Activated CD4-positive, alpha-beta memory T cell treated with anti-CD3 and anti-CD28 coated beads, Interleukin-2, amount 10 ng/mL, durations not matched to agents 7 days and 5 days (primary cell): Measurements from ENCODE around the gene ACADM. TPM values are rescaled to one million over a fixed set of nuclear protein-coding genes. Genes with fewer than 3 reads are reported as not detected.
"Not testable (repeated sequence)": the region's sequence is repeated elsewhere in the genome, so short reads cannot be mapped to it uniquely, and the experiment has no call there.

ENCODE experiments used
- CTCF ChIA-PET: fragments of 350-600 bp; sonication (Branson Sonifier 250); formaldehyde crosslinking; loops from one replicate; lab custom pipeline; 2021; ENCODE audit warnings: antibody characterized with exemption, inconsistent platforms; lab: Charles Lee
- POLR2A ChIA-PET: fragments of 350-600 bp; sonication (Branson Sonifier 250); formaldehyde crosslinking; loops from one replicate; lab custom pipeline; 2021; ENCODE audit warnings: antibody characterized with exemption; lab: Charles Lee
- DNase-seq: peaks from one replicate; pipeline ENCODE4 v3.0.0-alpha.2; 2020
- H3K27ac Mint-ChIP-seq: one replicate; pipeline ENCODE4 v1.8.0; 2021; ENCODE audit warnings: mild to moderate bottlenecking, mixed read lengths
- H3K27me3 Mint-ChIP-seq: one replicate; pipeline ENCODE4 v1.8.0; 2021; ENCODE audit warnings: mixed read lengths
- H3K36me3 Mint-ChIP-seq: one replicate; pipeline ENCODE4 v1.8.0; 2021; ENCODE audit warnings: low read depth, mixed read lengths
- H3K4me1 Mint-ChIP-seq: one replicate; pipeline ENCODE4 v1.8.0; 2021; ENCODE audit warnings: mixed read lengths
- H3K4me3 Mint-ChIP-seq: one replicate; pipeline ENCODE4 v1.8.0; 2021; ENCODE audit warnings: mild to moderate bottlenecking, mixed read lengths
- H3K9me3 Mint-ChIP-seq: one replicate; pipeline ENCODE4 v1.8.0; 2021; ENCODE audit warnings: mixed read lengths
- total RNA-seq, 2 experiments: library from RNA; stranded (reverse); gene quantifications; one replicate each; pipeline ENCODE4 v1.2.3, GENCODE V29; 2021

Gene ACADM
- total RNA-seq, 2 experiments from 2014 or later, result 43.4 to 46.4 TPM

DNA sequence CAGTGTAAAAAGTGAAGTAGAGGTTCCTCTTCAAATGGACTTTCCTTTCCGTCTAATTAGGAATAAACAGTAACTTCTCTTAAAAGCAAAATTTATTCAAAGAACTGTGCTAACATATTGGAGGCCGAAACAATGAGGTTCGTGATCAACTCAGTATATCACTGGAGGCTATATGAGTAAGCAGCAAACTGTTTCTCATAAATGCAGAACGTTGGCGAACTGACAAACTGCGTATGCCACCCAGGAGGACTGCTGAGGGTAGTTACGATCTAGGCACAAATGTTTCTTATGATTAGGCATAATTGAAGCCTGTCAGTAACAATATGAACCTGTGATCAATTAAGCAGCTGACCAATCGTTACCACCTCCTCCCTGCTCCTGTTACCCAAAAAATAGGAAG is 2.3 kb upstream of the ACADM start:
- POLR2A ChIA-PET, H3K9me3 Mint-ChIP-seq, H3K27me3 Mint-ChIP-seq, DNase-seq, H3K27ac Mint-ChIP-seq, H3K36me3 Mint-ChIP-seq, H3K4me3 Mint-ChIP-seq: not testable (repeated sequence)
- peaks cover 29% of the 10 kb centered on the region for H3K4me1 Mint-ChIP-seq
- CTCF ChIA-PET, result interaction anchor here (0.8 kb wide), 1 partner anchor 18 kb away, joined by 3 read pairs; no protein-coding TSS in a partner anchor

DNA sequence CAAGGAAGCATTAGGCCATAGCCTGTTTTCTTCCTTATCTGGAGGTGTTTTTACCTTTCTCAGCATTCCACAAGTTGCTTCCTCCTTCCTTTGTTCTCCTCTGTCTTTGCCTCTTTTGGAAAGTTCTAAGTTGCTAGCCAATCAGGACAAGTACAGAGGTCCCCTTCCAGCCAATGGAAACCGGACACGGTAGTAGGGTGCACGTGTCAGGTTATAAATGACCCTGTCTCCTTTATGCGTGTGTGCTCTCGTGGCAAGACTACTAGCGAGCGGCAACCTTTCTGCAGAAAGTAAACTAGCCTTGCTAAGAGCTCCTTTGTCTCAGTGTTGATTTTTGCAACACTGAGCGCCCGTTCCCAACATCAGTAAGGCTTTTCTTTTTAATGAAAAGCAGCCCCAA is 1.5 kb upstream of the ACADM start:
- peaks cover 8% of the 10 kb centered on the region for H3K36me3 Mint-ChIP-seq
- ChIA-PET POLR2A (interaction anchor here (0.9 to 1.7 kb wide), 4 partner anchors 12 to 73 kb away, joined by 3 to 16 read pairs (median 4); partner anchors contain the start of gene RABGGTB), CTCF (interaction anchor here (0.8 kb wide), 1 partner anchor 19 kb away, joined by 3 read pairs; no protein-coding TSS in a partner anchor)
- H3K27me3 Mint-ChIP-seq, result peaks cover 2% of the 10 kb centered on the region
- H3K27ac Mint-ChIP-seq, result no peak overlapping the region
- peak overlapping the region; percentile 100 for H3K4me3 Mint-ChIP-seq
- no peak for DNase-seq
- H3K4me1 Mint-ChIP-seq, result peaks cover 35% of the 10 kb centered on the region
- no peaks in the 10 kb centered on the region for H3K9me3 Mint-ChIP-seq

DNA sequence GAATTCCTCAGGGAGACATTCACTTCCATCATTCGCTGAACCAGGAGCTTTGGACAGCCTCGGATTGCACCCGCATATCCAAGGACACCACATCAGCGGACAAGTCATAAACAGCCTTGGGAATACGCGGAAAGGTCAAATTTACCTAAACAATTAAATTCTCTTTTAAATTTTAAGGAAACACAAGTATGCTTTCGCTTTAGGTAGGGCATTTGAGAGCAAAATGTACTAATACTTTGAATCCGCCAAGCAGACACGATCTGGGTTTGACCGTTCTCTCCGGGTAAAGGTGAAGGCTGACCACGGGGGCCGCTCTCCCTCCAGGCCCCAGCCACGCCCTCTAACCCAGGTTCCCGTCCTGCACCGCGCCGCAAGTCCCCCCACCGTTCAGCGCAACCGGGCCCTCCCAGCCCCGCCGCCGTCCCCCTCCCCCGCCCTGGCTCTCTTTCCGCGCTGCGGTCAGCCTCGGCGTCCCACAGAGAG is 479 bp upstream of the ACADM start:
- Mint-ChIP-seq H3K9me3 (no peaks in the 10 kb centered on the region), H3K4me1 (peaks cover 35% of the 10 kb centered on the region), H3K27ac (peak overlapping the region; percentile 94), H3K27me3 (peaks cover 2% of the 10 kb centered on the region), H3K4me3 (peak overlapping the region; percentile 100), H3K36me3 (peaks cover 8% of the 10 kb centered on the region)
- DNase-seq, result peak; percentile 78
- ChIA-PET CTCF (no interaction called here), POLR2A (interaction anchor here (0.9 to 2.2 kb wide), 7 partner anchors 9 to 72 kb away, joined by 3 to 16 read pairs (median 5); partner anchors contain the start of gene RABGGTB)

DNA sequence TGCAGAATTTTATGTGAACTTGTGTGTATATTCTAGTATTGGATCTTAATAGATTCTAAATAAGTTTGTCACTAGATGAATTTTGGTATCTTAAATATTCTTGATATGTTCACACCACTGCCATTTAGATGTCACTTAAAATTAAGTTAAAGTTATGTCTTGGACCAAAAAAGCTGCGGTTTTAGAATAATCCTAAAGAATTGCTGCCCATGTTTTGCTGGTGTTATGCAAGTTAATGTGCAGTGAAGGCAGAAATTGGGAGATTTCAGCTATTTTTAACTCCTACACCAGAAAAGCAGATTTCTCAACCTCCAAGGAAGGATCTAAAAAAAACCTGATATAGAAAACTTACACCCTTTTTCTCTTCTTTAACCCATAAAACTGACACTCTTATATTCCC is 757 bp downstream of the ACADM start:
- CTCF ChIA-PET, result interaction anchor here (1.3 kb wide), 1 partner anchor 21 kb away, joined by 3 read pairs; no protein-coding TSS in a partner anchor
- peak overlapping the region; percentile 94 for H3K27ac Mint-ChIP-seq

DNA sequence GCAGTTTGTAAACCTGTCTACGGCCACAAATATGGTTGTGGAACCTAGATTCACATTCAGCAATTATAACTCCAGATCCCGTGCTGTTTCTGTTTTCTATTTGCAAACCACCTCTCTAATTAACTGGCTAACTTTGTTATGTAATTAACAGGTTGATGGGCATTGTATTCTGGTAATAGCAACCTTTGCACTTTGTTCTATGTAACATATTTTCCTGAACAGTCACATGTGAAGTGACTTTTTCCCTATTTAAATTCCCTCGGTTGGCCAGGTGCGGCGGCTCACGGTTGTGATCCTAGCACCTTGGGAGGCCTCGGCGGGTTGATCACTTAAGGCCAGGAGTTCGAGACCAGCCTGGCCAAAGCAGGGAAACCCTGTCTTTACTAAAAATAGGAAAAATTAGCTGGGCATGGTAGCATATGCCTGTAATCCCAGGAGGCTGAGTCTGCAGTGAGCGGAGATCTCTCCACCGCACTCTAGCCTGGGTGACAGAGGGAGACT is 1.4 kb downstream of the ACADM start:
- POLR2A ChIA-PET, result interaction anchor here (1.0 to 2.2 kb wide), 3 partner anchors 60 to 71 kb away, joined by 3 to 11 read pairs (median 4); partner anchors contain the start of genes MSH4 and RABGGTB
- CTCF ChIA-PET, result interaction anchor here (1.3 kb wide), 1 partner anchor 20 kb away, joined by 3 read pairs; no protein-coding TSS in a partner anchor
- H3K4me1 Mint-ChIP-seq, result peaks cover 35% of the 10 kb centered on the region
- H3K27ac Mint-ChIP-seq, result no peak overlapping the region
- H3K9me3 Mint-ChIP-seq, result no peaks in the 10 kb centered on the region
- H3K36me3 Mint-ChIP-seq, result peaks cover 15% of the 10 kb centered on the region
- no peak for DNase-seq
- peak overlapping the region; percentile 100 for H3K4me3 Mint-ChIP-seq
- no peaks in the 10 kb centered on the region for H3K27me3 Mint-ChIP-seq

More for the DNA sequence above, 757 bp downstream of the ACADM start:
- Mint-ChIP-seq H3K4me1 (peaks cover 35% of the 10 kb centered on the region), H3K9me3 (no peaks in the 10 kb centered on the region), H3K4me3 (peak overlapping the region; percentile 100), H3K27me3 (peaks cover 2% of the 10 kb centered on the region), H3K36me3 (peaks cover 11% of the 10 kb centered on the region)
- POLR2A ChIA-PET, result interaction anchor here (1.0 to 2.2 kb wide), 4 partner anchors 61 to 72 kb away, joined by 3 to 11 read pairs (median 4); partner anchors contain the start of genes MSH4 and RABGGTB
- no peak for DNase-seq

DNA sequence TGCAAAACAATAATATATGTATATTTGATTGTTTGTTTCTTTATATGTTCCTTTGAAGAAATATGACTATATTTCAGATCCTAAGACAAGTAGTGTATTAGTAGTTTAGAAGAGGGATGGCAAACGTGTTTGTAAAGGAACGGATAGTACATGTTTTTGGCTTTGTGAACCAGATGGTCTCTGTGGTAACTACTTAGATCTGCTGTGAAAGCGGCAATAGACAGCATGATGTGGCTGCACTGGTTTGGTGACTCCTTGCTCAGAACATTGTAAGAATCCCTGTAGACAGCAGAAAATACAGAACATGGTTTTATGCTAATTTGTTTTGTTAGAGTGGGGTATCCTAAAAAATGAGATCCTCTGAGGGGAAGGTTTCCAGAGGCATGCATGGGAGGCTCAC is 3.1 kb downstream of the ACADM start:
- ChIA-PET POLR2A (no interaction called here), CTCF (no interaction called here)
- H3K27ac Mint-ChIP-seq, result no peak overlapping the region

DNA sequence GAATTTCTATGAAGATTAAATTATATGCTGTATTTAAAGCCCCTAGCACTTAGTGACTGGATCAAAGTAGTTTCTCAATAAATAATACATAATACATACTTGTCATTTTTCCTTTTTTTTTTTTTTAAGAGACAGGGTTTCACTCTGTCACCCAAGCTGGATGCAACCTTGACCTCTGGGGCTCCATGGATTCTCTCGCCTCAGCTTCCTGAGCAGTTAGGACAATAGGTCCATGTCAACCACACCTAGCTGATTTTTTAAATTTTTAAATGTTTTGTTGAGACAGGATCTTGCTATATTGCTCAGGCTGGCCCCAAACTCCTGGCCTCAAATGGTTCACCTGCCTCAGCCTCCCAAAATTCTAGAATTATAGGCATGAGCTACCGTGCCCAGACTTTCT is 5.9 kb downstream of the ACADM start:
- ChIA-PET CTCF (no interaction called here), POLR2A (interaction anchor here (1.3 kb wide), 1 partner anchor 55 kb away, joined by 5 read pairs; the partner anchor contains the start of gene RABGGTB)

More for the DNA sequence above, 3.1 kb downstream of the ACADM start:
- no peaks in the 10 kb centered on the region for H3K27me3 Mint-ChIP-seq
- H3K4me1 Mint-ChIP-seq, result peaks cover 37% of the 10 kb centered on the region
- no peak overlapping the region for H3K4me3 Mint-ChIP-seq
- peaks cover 27% of the 10 kb centered on the region for H3K36me3 Mint-ChIP-seq
- no peaks in the 10 kb centered on the region for H3K9me3 Mint-ChIP-seq
- DNase-seq, result no peak

DNA sequence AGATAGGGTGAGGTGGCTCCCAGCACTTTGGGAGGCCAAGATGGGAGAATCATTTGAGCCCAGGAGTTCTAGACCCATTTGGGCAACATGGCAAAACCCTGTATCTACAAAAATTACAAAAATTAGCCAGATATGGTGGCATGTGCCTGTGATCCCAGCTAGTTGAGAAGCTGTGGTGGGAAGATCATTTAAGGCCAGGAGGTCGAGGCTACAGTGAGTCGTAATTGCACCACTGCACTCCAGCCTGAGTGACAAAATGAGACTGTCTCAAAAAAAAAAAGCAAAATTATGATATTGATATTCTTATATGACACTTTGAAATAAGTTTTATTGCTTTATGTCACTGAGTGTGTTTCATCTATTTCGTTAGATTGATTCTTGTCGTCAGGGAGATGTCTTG is 7.4 kb downstream of the ACADM start:
- POLR2A ChIA-PET, result no interaction called here
- Mint-ChIP-seq H3K27me3 (no peaks in the 10 kb centered on the region), H3K27ac (no peak overlapping the region), H3K4me3 (no peak overlapping the region), H3K4me1 (peaks cover 10% of the 10 kb centered on the region), H3K36me3 (peaks cover 40% of the 10 kb centered on the region), H3K9me3 (no peaks in the 10 kb centered on the region)
- DNase-seq, result no peak
- CTCF ChIA-PET, result interaction anchor here (0.8 kb wide), 1 partner anchor 11 kb away, joined by 3 read pairs; no protein-coding TSS in a partner anchor

More for the DNA sequence above, 5.9 kb downstream of the ACADM start:
- Mint-ChIP-seq H3K4me1 (peaks cover 25% of the 10 kb centered on the region), H3K4me3 (no peak overlapping the region), H3K27ac (no peak overlapping the region), H3K36me3 (peaks cover 37% of the 10 kb centered on the region), H3K27me3 (no peaks in the 10 kb centered on the region), H3K9me3 (no peaks in the 10 kb centered on the region)
- DNase-seq, result no peak

DNA sequence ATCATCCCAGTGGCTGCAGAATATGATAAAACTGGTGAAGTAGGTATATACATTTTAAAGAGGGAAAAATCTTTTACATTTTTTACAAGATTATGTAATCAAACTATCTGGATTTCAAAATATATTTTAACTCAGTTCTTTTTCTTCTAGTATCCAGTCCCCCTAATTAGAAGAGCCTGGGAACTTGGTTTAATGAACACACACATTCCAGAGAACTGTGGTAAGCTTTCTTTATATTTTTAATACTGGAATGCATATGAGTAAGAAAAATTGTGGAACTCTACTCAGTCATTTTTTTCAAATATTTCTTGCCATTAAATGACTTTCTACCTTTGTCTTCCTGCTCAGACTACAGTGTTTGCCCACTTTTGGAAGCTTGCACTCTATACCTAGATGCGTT is 8.2 kb downstream of the ACADM start:
- POLR2A ChIA-PET, result interaction anchor here (0.9 kb wide), 1 partner anchor 9 kb away, joined by 3 read pairs; the partner anchor contains the start of gene ACADM
- DNase-seq, result no peak

DNA sequence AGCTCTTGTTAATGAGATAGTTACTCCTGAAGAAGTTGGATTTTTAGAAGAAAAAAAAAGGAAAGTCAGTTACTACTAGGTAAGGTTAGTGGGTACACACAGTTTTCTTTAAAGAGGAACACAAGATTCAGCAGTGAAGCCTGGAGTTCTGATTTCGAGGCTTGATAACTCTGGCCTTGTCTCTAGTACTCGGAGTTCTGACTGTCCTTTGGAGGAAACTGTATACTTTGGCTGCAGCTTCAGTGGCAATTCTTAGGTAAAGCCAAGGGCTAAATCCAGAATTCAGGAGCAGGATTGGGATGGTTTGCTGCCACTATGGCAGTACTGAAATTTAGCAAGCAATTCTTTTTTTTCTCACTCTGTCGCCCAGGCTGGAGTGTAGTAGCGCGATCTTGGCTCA is 9.2 kb downstream of the ACADM start:
- Mint-ChIP-seq H3K9me3 (no peaks in the 10 kb centered on the region), H3K27ac (no peak overlapping the region), H3K4me3 (no peak overlapping the region), H3K36me3 (peaks cover 41% of the 10 kb centered on the region), H3K27me3 (no peaks in the 10 kb centered on the region), H3K4me1 (peaks cover 2% of the 10 kb centered on the region)
- ChIA-PET POLR2A (interaction anchor here (0.7 to 0.9 kb wide), 2 partner anchors 10 to 73 kb away, joined by 3 read pairs; partner anchors contain the start of gene ACADM), CTCF (no interaction called here)
- DNase-seq, result no peak

More for the DNA sequence above, 8.2 kb downstream of the ACADM start:
- H3K27me3 Mint-ChIP-seq, result no peaks in the 10 kb centered on the region
- no peak overlapping the region for H3K27ac Mint-ChIP-seq
- no peaks in the 10 kb centered on the region for H3K9me3 Mint-ChIP-seq
- peaks cover 3% of the 10 kb centered on the region for H3K4me1 Mint-ChIP-seq
- CTCF ChIA-PET, result interaction anchor here (0.8 kb wide), 1 partner anchor 12 kb away, joined by 3 read pairs; no protein-coding TSS in a partner anchor
- peaks cover 40% of the 10 kb centered on the region for H3K36me3 Mint-ChIP-seq
- H3K4me3 Mint-ChIP-seq, result no peak overlapping the region

DNA sequence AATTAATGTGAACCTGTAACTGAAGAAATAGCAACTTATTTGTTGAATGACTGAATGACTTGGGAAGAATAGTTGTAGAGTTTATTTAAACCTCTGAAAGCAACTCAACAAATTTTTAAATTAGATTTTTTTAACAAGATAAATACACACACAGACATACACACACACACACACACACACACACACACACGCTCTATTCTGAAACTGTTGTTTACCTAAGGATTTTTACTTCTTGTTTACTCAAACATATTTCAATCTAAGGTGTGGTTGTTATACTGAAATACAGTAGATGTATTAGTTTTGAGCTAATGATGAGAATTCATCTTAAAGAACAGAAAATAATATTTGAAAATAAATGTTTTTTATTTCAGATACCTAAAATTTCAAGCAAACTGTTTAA is 11.5 kb downstream of the ACADM start:
- POLR2A ChIA-PET, result no interaction called here
- CTCF ChIA-PET, result no interaction called here
- no peak for DNase-seq
- no peak overlapping the region for H3K27ac Mint-ChIP-seq
- no peak overlapping the region for H3K4me3 Mint-ChIP-seq
- H3K4me1 Mint-ChIP-seq, result peaks cover 2% of the 10 kb centered on the region
- H3K9me3 Mint-ChIP-seq, result no peaks in the 10 kb centered on the region
- no peaks in the 10 kb centered on the region for H3K27me3 Mint-ChIP-seq
- peaks cover 44% of the 10 kb centered on the region for H3K36me3 Mint-ChIP-seq

DNA sequence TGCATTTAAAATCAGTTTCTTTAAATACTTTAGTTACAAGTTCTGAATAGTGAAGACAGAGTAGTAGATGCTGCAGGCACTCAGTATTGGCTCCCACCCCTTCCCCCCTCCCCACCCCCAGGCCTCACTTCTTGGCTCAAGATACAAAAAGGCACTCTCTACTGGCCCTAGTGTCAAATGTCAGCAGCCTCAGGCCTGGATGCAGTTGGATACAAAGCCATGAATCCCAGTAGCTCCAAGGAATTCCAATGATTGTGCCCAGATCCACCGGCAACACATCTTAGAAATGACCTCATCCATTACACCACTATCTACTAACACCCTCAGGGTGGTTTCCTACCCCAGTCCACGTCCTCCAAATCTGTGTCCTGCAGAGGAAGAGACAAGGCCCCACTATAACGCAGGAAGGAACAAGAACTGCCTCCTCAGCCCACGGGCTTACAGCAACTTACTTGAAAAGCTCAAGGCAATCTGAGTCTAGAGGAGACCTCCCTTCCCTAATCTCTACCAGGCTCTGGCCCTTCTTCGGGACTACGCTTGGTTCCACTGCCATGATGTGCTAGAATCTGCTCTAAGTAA is 17.6 kb downstream of the ACADM start:
- H3K4me1 Mint-ChIP-seq, result peaks cover 5% of the 10 kb centered on the region
- peaks cover 35% of the 10 kb centered on the region for H3K36me3 Mint-ChIP-seq
- no peak overlapping the region for H3K4me3 Mint-ChIP-seq
- DNase-seq, result no peak
- H3K27ac Mint-ChIP-seq, result no peak overlapping the region
- ChIA-PET POLR2A (no interaction called here), CTCF (no interaction called here)
- no peaks in the 10 kb centered on the region for H3K9me3 Mint-ChIP-seq
- H3K27me3 Mint-ChIP-seq, result no peaks in the 10 kb centered on the region

DNA sequence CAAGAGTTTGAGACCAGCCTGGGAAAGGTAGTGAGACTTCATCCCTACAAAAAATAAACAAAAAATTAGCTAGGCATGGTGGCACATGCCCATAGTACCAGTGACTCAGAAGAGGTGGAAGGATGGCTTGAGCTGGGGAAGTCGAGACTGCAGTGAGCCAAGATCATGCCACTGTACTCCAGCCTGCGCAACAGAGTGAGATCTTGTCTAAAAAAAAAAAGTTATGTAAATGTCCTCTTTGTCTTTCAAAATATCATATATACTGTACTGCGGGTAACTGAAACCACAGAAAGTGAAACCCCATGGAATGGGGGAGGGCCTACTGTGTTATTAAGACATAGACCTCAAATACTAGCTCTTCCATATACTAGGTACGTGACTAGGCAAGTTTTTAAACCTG is 20.8 kb downstream of the ACADM start:
- CTCF ChIA-PET, result interaction anchor here (1.1 kb wide), 1 partner anchor 19 kb away, joined by 3 read pairs; no protein-coding TSS in a partner anchor
- no peak overlapping the region for H3K27ac Mint-ChIP-seq
- peaks cover 32% of the 10 kb centered on the region for H3K36me3 Mint-ChIP-seq

More for the DNA sequence above, 20.8 kb downstream of the ACADM start:
- POLR2A ChIA-PET, result interaction anchor here (1.0 to 1.1 kb wide), 2 partner anchors 40 to 42 kb away, joined by 3 read pairs; partner anchors contain the start of gene RABGGTB
- H3K9me3 Mint-ChIP-seq, result no peaks in the 10 kb centered on the region
- no peak for DNase-seq
- H3K27me3 Mint-ChIP-seq, result no peaks in the 10 kb centered on the region
- no peak overlapping the region for H3K4me3 Mint-ChIP-seq
- H3K4me1 Mint-ChIP-seq, result peaks cover 5% of the 10 kb centered on the region
